Measurements from ENCODE around the gene ALKAL2. TPM values are rescaled to one million over a fixed set of nuclear protein-coding genes. Genes with fewer than 3 reads are reported as not detected.

Gene ALKAL2
- total and polyA plus RNA-seq, 2 donors (not counting 3 experiments of a cell fraction or from before 2014, with no cell fraction given), result not detected

- no peaks in the 10 kb centered on the region for H3K9me1 ChIP-seq (replicated peaks; ENCODE audit: control insufficient read depth, extremely low read depth, insufficient read depth, low read length)
- H3K4me2 ChIP-seq (ENCODE audit: insufficient read depth, low read length), result no peak overlapping the region
- H2AFZ ChIP-seq (ENCODE audit: low read depth, low read length), result no peak overlapping the region
- POLR2A ChIA-PET, result no interaction called here
- CTCF ChIA-PET, result interaction anchor here (1.2 kb wide), 1 partner anchor 13 kb away, joined by 3 read pairs; no protein-coding TSS in a partner anchor
- no peak overlapping the region for H3K9ac ChIP-seq (replicated peaks; ENCODE audit: extremely low read depth, insufficient read depth, low read length)
- TF ChIP-seq GATA2 (IDR thresholded peaks at IDR 0.05; ENCODE audit: insufficient read depth, insufficient read length, low read depth, low read length), result no peak
- no peak for TF ChIP-seq POLR2AphosphoS5 (IDR thresholded peaks at IDR 0.05; ENCODE audit: insufficient read depth, low read depth, low read length)
- TF ChIP-seq MYC (IDR thresholded peaks at IDR 0.05; ENCODE audit: low read depth, low read length), result no peak
- TF ChIP-seq FOS (IDR thresholded peaks at IDR 0.05; ENCODE audit: borderline replicate concordance, insufficient read depth, low read length), result no peak
- TF ChIP-seq POLR2A (IDR thresholded peaks at IDR 0.05; ENCODE audit: low read depth, low read length), result no peak
- no peak for TF ChIP-seq JUN (IDR thresholded peaks at IDR 0.05; ENCODE audit: borderline replicate concordance, insufficient read depth, insufficient read length, low read depth)
- no peak for TF ChIP-seq CTCF (IDR thresholded peaks at IDR 0.05; ENCODE audit: extremely low read depth in 1 of 2, insufficient read depth in 1 of 2, low read depth in 1 of 2, low read length in 2 of 2)
- TF ChIP-seq EZH2 (IDR thresholded peaks at IDR 0.05; ENCODE audit: borderline replicate concordance, low read depth, low read length, severe bottlenecking), result no peak
- no peak for TF ChIP-seq MAX (IDR thresholded peaks at IDR 0.05; ENCODE audit: insufficient read depth, insufficient read length)
- H3K4me1 ChIP-seq (ENCODE audit: control insufficient read depth, extremely low read depth, insufficient read depth, low read length), result peaks cover 7% of the 10 kb centered on the region
- H3K27me3 ChIP-seq (ENCODE audit: control insufficient read depth in 2 of 2, insufficient read depth in 2 of 2, low read length in 2 of 2), result no peaks in the 10 kb centered on the region
- no TSS peak for BruUV-seq (replicated peaks)
- H4K20me1 ChIP-seq (replicated peaks; ENCODE audit: control insufficient read depth, extremely low read depth, insufficient read depth, low read length), result peaks cover 2% of the 10 kb centered on the region
- no peak overlapping the region for H3K27ac ChIP-seq (ENCODE audit: insufficient read depth, low read depth, low read length)
- H3K79me2 ChIP-seq (ENCODE audit: control insufficient read depth, insufficient read depth, low read length), result no peaks in the 10 kb centered on the region
- dilution Hi-C loops (cut with MboI; ENCODE audit: extremely low pct_ligation_motif_present, low sequenced_read_pairs) (no loop called here), intact Hi-C loops (cut with micrococcal nuclease) (loop anchor here (5.0 kb wide), 1 partner anchor 1367 kb away; no protein-coding TSS in a partner anchor)
- no peaks in the 10 kb centered on the region for H3K36me3 ChIP-seq (ENCODE audit: control insufficient read depth in 2 of 2, extremely low read depth in 1 of 2, insufficient read depth in 2 of 2, low read length in 2 of 2)
- H3K9me3 ChIP-seq (replicated peaks; ENCODE audit: control insufficient read depth, insufficient read depth, low read length), result no peaks in the 10 kb centered on the region
- no peak for FAIRE-seq
- no peak for DNase-seq (ENCODE audit: low read depth, low spot score)
- no peak overlapping the region for H3K4me3 ChIP-seq (replicated peaks in 1 of 3; ENCODE audit: insufficient read depth in 1 of 3, low read depth in 1 of 3, low read length in 3 of 3)
Observed at GRCh38 chr2:259789-260331, 28.0 kb downstream of the ALKAL2 start.
